H54 (cell line): ENCODE data around the gene UBALD2.
"Not testable (repeated sequence)": the region's sequence is repeated elsewhere in the genome, so short reads cannot be mapped to it uniquely, and the experiment has no call there.

Experiments used
- DNase-seq: peaks from one replicate; pipeline ENCODE4 v3.0.0; 2011; ENCODE audit warnings: low spot score, mixed read lengths; ENCODE audit not compliant: insufficient read length
- FAIRE-seq: peaks from 3 replicates; lab custom pipeline; 2011; peaks lifted over from hg19 to GRCh38; lab: Jason Lieb, UNC
- POLR2A ChIP-seq: IDR thresholded peaks from 2 replicates; pipeline ENCODE4 v1.6.1; 2011; ENCODE audit warnings: low read depth, mild to moderate bottlenecking, low read length

The UBALD2 gene

DNA sequence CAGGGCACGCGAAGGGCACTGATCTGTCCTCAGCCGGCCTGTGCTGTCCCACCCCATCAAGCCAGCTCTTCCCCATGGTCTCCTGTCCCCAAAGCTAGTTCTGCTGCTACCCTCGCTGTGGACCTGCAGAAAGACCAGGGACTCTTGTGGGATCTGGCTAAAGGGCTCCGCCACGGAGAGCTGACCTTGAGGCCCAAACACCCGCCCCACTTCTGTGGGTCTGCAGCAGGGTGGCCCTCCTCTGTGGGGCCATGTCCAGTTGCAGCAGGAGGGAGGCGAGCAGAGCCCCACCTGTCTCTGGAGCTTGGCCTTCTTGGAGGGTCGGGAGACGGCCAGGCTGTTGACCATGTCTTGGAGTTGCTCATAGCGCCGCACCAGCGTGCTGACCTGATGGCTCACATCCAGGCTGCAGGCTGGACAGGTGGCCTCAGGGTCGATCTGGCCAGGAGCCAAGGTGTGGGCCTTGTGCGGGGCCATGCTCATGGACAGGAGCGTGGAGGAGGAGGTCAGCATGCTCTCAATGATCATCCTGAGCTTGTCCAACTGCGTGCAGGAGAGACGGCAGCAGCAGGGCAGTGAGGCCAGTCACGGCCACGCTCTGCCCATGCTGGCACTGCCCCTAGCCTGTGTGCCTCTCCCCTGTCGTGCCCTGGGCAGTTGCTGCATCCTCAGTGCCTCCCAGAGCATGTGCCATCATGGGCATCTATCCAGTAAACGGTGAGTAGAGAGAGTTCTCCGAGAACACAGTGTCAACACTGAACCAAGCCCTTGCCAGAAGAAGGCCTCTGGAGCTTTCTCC, 16.6 kb downstream of the UBALD2 start:
- no peak for TF ChIP-seq POLR2A
- no peak for FAIRE-seq
- no peak for DNase-seq

DNA sequence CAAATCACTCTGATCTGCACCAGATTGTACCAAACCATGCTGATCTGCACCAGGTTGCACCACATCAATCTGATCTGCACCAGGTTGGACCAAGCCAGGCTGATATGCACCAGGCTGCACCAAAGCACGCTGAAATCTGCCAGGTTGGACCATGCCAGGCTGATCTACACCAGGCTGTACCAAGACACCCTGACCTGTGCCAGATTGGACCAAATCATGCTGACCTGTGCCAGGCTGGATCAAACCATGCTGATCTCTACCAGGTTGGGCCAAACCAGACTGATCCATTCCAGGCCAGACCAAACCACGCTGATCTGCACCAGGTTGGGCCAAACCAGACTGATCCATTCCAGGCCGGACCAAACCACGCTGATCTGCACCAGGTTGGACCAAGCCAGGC, 27.4 kb downstream of the UBALD2 start:
- DNase-seq (no peak), FAIRE-seq (no peak)
- TF ChIP-seq POLR2A, result no peak

DNA sequence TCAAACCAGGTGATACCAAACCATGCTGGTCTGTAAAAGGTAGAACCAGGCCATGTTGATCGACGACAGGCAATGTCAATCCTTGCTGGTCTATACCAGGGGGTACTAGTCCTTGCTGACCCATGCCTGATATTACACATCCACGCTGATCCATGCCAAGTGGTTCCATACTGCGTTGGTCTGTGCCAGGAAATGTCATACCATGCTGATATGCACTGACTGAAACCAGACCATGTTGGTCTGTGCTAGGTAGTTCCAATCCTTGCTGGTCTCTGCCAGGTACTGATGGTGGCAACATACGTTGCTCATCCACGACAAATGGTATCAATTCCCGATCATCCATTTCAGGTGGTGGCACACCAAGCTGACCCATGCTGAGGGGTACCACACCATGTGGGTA, 28.0 kb downstream of the UBALD2 start:
- TF ChIP-seq POLR2A, result no peak
- FAIRE-seq (no peak), DNase-seq (no peak)

- DNase-seq, result no peak
- FAIRE-seq, result no peak
- no peak for TF ChIP-seq POLR2A
These were observed 31.0 kb downstream of the UBALD2 start for GRCh38 chr17:76296186-76296585.

GRCh38 chr17:76296889-76297288, 31.7 kb downstream of the UBALD2 start:
- FAIRE-seq (no peak), DNase-seq (no peak)
- no peak for TF ChIP-seq POLR2A

GRCh38 chr17:76297436-76297835, 32.3 kb downstream of the UBALD2 start:
- no peak for FAIRE-seq
- TF ChIP-seq POLR2A, result no peak
- no peak for DNase-seq

DNA sequence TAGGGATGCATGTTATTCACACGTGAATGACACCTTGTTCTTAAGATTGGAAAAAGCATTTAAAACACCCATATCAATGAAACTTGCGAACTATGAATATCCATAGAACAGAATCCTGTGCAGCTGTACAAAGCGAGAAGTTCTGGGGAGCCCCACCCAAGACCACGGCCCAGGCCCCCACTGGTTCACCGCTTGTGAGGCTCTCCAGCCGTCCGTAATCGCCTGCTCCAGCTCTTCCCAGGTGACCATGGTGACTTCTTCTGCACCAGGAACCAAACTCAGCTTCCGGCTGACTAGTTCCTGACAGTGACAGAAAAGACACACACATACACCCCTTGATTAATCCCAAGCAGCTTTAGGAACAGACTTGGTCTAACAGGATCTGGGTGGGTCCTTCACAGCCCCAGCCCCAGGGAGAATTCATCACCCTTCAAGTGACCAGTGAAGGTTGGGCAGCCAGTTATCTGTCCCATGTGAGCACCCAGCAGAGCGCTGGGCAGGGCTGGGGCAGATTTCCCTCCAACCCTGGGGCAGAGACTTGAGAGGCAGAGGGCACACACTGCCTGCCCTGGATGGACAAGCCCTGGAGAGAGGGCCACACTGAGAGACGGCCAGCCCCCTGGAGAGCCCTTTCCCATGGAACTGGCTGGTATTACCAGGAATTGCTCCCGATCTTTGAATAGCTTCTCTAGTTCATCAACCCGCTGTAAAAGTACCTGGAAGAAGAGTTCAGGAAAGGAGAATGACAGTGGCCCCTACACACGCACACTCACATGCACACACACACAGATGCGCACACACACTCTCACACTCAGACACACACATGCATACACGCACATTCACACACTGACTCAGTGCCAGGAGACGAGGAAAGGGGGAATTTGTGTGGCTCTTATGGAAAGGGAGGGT, 39.3 kb downstream of the UBALD2 start:
- no peak for TF ChIP-seq POLR2A
- FAIRE-seq (no peak), DNase-seq (no peak)

DNA sequence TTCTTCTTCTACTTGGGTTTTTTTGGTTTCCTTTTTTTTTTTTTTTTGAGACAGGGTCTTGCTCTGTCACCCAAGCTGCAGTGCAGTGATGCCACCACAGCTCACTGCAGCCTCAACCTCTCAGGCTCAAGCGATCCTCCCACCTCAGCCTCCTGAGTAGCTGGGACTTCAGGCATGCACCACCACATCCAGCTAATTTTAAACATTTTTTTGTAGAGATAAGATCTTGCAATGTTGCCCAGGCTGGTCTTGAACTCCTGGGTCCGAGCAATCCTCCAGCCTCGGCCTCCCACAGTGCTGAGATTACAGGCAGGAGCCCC, 39.9 kb downstream of the UBALD2 start:
- FAIRE-seq, result not testable (repeated sequence)

DNA sequence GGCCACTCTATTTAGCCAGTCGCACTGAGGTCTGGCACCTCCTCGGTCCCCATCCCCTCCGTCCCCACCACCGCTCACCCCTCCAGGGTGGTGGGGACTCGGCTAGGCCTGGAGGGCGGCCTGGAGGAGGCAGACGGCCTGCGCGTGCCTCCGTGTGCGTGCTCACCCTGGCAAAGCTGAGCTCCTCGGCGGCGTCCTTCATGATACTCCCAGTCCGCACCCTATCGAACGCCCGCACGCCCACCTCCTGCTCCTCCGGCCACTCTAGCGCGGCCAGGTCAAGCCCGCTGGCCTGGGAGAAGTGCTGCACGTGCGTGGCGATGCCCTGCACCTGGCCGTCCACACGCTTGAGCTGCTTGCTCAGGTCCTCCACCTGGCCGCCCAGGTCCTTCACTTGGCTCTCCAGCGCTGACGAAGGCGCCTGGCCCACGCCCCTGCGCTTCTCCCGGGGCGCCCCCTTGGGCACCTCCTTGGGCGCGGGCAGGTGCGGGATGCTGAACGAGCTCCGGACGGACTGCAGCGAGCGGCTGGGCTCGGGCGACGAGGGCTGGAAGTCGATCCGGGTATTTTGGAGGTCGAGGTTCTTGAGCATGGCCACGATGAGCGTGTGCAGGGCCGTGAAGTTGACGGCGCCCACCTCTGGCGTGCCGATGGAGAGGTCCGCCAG, 42.3 kb downstream of the UBALD2 start:
- FAIRE-seq, result no peak

More for the DNA sequence above, 39.9 kb downstream of the UBALD2 start:
- DNase-seq, result not testable (repeated sequence)

GRCh38 chr17:76307966-76308338, 42.8 kb downstream of the UBALD2 start, which contains the start of gene QRICH2:
TSS of gene QRICH2 (minus strand) at chr17:76308276. CDS start at chr17:76307998, 278 bp downstream.
- TF ChIP-seq POLR2A, result no peak
- DNase-seq (no peak), FAIRE-seq (no peak)

More for the DNA sequence above, 42.3 kb downstream of the UBALD2 start:
- DNase-seq, result no peak
- no peak for TF ChIP-seq POLR2A

DNA sequence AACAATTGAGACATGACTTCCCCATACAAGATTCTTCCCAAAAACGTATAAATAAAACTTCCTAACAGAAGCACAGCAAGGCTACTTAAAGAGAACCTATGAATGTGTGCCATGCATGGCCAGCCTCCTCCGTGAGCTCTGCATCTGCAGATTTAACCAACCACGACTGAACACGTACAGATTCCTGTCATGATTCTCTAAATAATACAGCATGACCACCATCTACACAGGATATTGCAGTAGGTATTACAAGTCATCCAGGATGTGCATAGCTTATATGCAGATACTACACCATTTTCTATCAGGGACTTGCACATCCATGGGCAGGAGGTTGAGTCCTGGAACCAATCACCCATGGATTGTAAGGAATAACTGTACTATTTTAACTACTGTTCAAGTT, 44.3 kb downstream of the UBALD2 start:
- no peak for TF ChIP-seq POLR2A
- DNase-seq (no peak), FAIRE-seq (no peak)

DNA sequence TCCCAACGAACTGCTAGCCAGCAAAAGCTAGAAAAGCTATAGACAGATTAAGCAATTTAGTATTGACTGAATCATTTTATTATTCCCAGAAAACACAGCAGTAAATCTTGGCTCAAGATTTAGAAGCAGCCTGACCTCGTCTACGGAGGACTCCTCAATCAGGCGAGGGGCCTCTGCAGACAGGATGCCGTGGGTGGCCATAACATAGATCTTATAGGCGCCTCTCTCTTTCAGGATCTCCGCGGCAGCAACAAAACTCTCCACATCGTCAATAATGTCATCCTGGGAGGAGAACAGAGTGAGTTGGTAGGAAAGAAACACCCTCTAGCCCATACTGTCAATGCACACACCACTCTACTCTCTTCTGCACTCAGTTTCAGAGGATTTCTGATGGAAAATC, 47.6 kb downstream of the UBALD2 start:
- TF ChIP-seq POLR2A, result no peak
- DNase-seq, result no peak
- no peak for FAIRE-seq

GRCh38 chr17:76314392-76315227, 49.5 kb downstream of the UBALD2 start:
- no peak for TF ChIP-seq POLR2A
- no peak for DNase-seq

More at GRCh38 chr17:76314392-76315227, 49.5 kb downstream of the UBALD2 start:
- no peak for FAIRE-seq
